CD4-positive, alpha-beta memory T cell (primary cell): ENCODE data around the gene MAP7. TPM values are rescaled to one million over a fixed set of nuclear protein-coding genes. Genes with fewer than 3 reads are reported as not detected.
A peak's percentile ranks its signal among the peaks of the same experiment; 100 is the strongest.

ENCODE experiments used
- CTCF ChIA-PET: fragments of 350-600 bp; sonication (Branson Sonifier 250); formaldehyde crosslinking; loops from one replicate; lab custom pipeline; 2021; ENCODE audit warnings: inconsistent platforms; ENCODE audit not compliant: partially characterized antibody; lab: Charles Lee
- POLR2A ChIA-PET: fragments of 350-600 bp; sonication (Branson Sonifier 250); formaldehyde crosslinking; loops from one replicate; lab custom pipeline; 2021; ENCODE audit not compliant: partially characterized antibody; lab: Charles Lee
- DNase-seq, 5 donors: peaks; one replicate each; pipeline versions ENCODE4 v3.0.0 to v3.0.0-alpha.2; 2020 to 2022; ENCODE audit warnings: mixed read lengths in 1 of 5
- H3K27ac ChIP-seq: one replicate; pipeline ENCODE4 v1.7.0; 2013; ENCODE audit warnings: low read depth, low read length
- H3K27me3 ChIP-seq: 2 replicates; pipeline ENCODE4 v1.7.0; 2013; ENCODE audit warnings: mild to moderate bottlenecking, low read length, moderate library complexity; ENCODE audit not compliant: insufficient read depth
- H3K36me3 ChIP-seq: 2 replicates; pipeline ENCODE4 v1.7.0; 2013; ENCODE audit warnings: mild to moderate bottlenecking, low read length, moderate library complexity; ENCODE audit not compliant: insufficient read depth
- H3K4me1 ChIP-seq: 2 replicates; pipeline ENCODE4 v1.7.0; 2013; ENCODE audit warnings: mild to moderate bottlenecking, low read length, moderate library complexity; ENCODE audit not compliant: insufficient read depth
- H3K4me3 ChIP-seq, 2 donors: one replicate each; pipeline ENCODE4 v1.7.0; 2013; ENCODE audit warnings: low read length in 2 of 2, mild to moderate bottlenecking in 1 of 2
- H3K9me3 ChIP-seq, 2 donors: one replicate each; pipeline ENCODE4 v1.7.0; 2013; ENCODE audit warnings: low read length in 2 of 2, control low read depth in 1 of 2; ENCODE audit not compliant: control insufficient read depth in 1 of 2
- H3K27ac Mint-ChIP-seq, 7 donors: one replicate each; pipeline ENCODE4 v1.8.0; 2020 to 2021; ENCODE audit warnings: mixed read lengths in 7 of 7, mild to moderate bottlenecking in 6 of 7, inconsistent platforms in 3 of 7, moderate library complexity in 3 of 7
- H3K27me3 Mint-ChIP-seq, 2 donors: one replicate each; pipeline ENCODE4 v1.8.0; 2020 to 2021; ENCODE audit warnings: mixed read lengths in 2 of 2
- H3K36me3 Mint-ChIP-seq, 2 donors: one replicate each; pipeline ENCODE4 v1.8.0; 2020 to 2021; ENCODE audit warnings: mixed read lengths in 2 of 2, inconsistent platforms in 1 of 2, mild to moderate bottlenecking in 1 of 2
- H3K4me1 Mint-ChIP-seq, 4 donors: one replicate each; pipeline ENCODE4 v1.8.0; 2020 to 2021; ENCODE audit warnings: mixed read lengths in 4 of 4, mild to moderate bottlenecking in 1 of 4
- H3K4me3 Mint-ChIP-seq, 8 donors: one replicate each; pipeline ENCODE4 v1.8.0; 2020 to 2021; ENCODE audit warnings: mixed read lengths in 8 of 8, mild to moderate bottlenecking in 7 of 8, moderate library complexity in 6 of 8, inconsistent platforms in 3 of 8
- H3K9me3 Mint-ChIP-seq, 8 donors: one replicate each; pipeline ENCODE4 v1.8.0; 2020 to 2021; ENCODE audit warnings: mixed read lengths in 8 of 8, mild to moderate bottlenecking in 5 of 8, inconsistent platforms in 3 of 8, moderate library complexity in 1 of 8
- intact Hi-C: fragments of 100-400 bp; cut with micrococcal nuclease; formaldehyde crosslinking; loops from one replicate; pipeline ENCODE4 v1.15.1; 2023
- polyA plus RNA-seq, 2 donors: library from polyadenylated mRNA; unstranded; fragments of 300-500 nt; fragmentation: Illumina TruSeq; gene quantifications; one replicate each; pipeline ENCODE4 v1.2.3, GENCODE V29; 2021
- total RNA-seq, 2 experiments: library from RNA; stranded (reverse); gene quantifications; one replicate each; pipeline ENCODE4 v1.2.3, GENCODE V29; 2021

MAP7 gene
- total and polyA plus RNA-seq, 4 experiments from 2014 or later: 0.55 to 1.5 (median 0.65) TPM

DNA sequence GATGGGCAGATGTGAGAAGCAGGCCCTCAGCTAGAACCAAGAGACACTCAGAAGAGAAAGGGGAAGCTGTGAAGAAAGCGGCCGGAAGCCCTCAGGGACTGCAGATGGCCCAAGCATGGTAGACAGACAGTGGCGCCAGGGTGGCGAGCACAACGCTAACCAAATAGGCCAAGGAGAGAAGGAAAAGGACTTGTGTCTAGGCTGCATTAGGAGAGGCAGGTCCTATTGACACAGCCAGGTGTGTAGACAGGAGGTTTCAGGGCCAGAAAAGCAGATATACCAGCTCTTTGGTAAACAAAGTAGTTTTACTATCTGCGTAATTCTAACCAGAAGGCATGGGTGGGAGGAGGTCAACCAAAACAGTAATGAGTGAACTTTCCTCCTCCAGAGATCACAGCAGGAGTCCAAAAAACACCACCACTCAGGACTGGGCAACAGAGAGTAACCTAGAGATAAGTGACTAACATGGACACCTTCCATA is 15.8 kb upstream of the MAP7 start:
- H3K4me3 ChIP-seq: no peak overlapping the region
- H3K27me3 ChIP-seq: no peaks in the 10 kb centered on the region
- Mint-ChIP-seq H3K27ac (peak overlapping the region in 3 of 7 donors; percentile 24 to 47 (median 43)), H3K4me3 (no peak overlapping the region), H3K4me1 (peaks cover 4 to 34% (median 26%) of the 10 kb centered on the region in 4 donors), H3K27me3 (no peaks in the 10 kb centered on the region), H3K36me3 (peaks cover 48 to 75% of the 10 kb centered on the region in 2 donors), H3K9me3 (peaks cover 0 to 2% (median 0%) of the 10 kb centered on the region in 8 donors)
- H3K27ac ChIP-seq: no peak overlapping the region
- intact Hi-C loops: no loop called here
- no peak for DNase-seq
- peaks cover 45% of the 10 kb centered on the region for H3K4me1 ChIP-seq
- H3K9me3 ChIP-seq: no peaks in the 10 kb centered on the region
- CTCF ChIA-PET: interaction anchor here (1.0 to 9.8 kb wide), 2 partner anchors 8 to 15 kb away, joined by 4 to 56 read pairs; partner anchors contain the start of gene MAP7
- POLR2A ChIA-PET: no interaction called here
- H3K36me3 ChIP-seq: peaks cover 23% of the 10 kb centered on the region

DNA sequence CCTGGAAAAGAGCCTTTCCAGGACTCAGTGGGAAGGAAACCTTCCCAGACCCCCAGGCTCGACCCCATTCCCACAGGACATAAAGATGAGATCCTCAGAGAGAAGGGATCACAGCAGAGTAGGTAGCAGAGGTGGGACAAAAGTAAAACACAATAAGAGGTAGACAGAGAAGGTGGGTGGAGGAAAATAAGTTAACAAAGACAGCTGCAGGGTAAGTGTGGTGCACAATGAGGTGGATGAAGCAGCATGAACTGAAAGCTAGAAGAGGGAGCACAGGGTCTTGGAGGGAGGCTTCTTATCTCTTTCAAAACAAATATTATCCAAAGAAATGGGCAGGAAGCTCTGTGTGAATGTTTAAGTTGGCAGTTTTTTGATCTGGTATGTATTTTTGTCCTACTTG is 14.0 kb upstream of the MAP7 start:
- H3K4me3 Mint-ChIP-seq: peak overlapping the region in 1 of 8 donors; percentile 7

DNA sequence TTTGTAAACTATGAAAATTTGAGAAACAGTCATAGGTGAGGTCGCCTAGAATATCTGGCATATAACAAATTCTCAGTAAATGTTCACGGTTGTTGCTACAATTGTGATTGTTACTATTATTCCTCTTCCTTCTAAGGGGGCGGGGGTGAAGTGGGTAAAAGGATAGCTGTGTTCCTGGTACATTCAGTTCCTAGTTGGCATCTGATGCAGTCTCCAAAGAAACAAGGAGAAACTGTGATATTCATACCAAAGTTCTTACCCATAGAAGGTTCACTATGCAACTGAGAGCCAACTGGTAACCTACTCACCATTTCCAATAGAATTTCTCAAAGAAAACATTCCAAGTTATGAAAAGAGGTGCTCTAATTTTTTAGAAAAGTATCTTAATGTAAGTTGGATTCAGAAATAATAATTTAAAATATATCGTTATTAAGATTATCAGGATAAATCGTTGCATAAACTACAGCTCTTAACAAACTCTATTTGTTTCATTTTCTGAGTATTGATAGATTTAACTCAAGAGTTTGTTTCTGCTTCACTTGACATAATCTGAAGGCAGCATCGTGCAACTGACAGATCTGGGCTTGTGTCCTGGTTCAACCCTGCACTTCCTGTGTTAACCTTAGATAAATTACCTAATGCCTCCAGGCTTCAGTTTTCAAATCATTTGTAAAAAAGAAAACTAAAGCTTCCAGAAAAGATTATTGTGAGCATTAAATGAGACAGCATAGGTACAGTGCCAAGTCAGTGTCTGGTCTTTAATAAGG is 13.3 kb upstream of the MAP7 start:
- peaks cover 40% of the 10 kb centered on the region for H3K4me1 ChIP-seq
- H3K4me3 ChIP-seq: no peak overlapping the region
- H3K27ac Mint-ChIP-seq: peak overlapping the region in 4 of 7 donors; percentile 18 to 69 (median 40)
- DNase-seq: no peak
- POLR2A ChIA-PET: interaction anchor here (0.7 to 0.8 kb wide), 2 partner anchors 37 to 38 kb away, joined by 3 to 4 read pairs; no protein-coding TSS in a partner anchor
- H3K36me3 Mint-ChIP-seq: peaks cover 44 to 62% of the 10 kb centered on the region in 2 donors
- intact Hi-C loops: no loop called here
- no peaks in the 10 kb centered on the region for H3K9me3 Mint-ChIP-seq
- H3K4me1 Mint-ChIP-seq: peaks cover 4 to 29% (median 22%) of the 10 kb centered on the region in 4 donors
- no peak overlapping the region for H3K27ac ChIP-seq
- H3K27me3 Mint-ChIP-seq: no peaks in the 10 kb centered on the region
- no peak overlapping the region for H3K4me3 Mint-ChIP-seq
- no peaks in the 10 kb centered on the region for H3K27me3 ChIP-seq
- peaks cover 24% of the 10 kb centered on the region for H3K36me3 ChIP-seq
- H3K9me3 ChIP-seq: no peaks in the 10 kb centered on the region
- CTCF ChIA-PET: interaction anchor here (1.3 to 9.8 kb wide), 2 partner anchors 13 to 337 kb away, joined by 3 to 56 read pairs; partner anchors contain the start of gene MAP7

More for the DNA sequence above, 14.0 kb upstream of the MAP7 start:
- Histone ChIP-seq H3K36me3 (peaks cover 24% of the 10 kb centered on the region), H3K27me3 (no peaks in the 10 kb centered on the region), H3K4me3 (no peak overlapping the region), H3K27ac (no peak overlapping the region), H3K9me3 (no peaks in the 10 kb centered on the region), H3K4me1 (peaks cover 43% of the 10 kb centered on the region)
- intact Hi-C loops: no loop called here
- Mint-ChIP-seq H3K27me3 (no peaks in the 10 kb centered on the region), H3K27ac (peak overlapping the region in 5 of 7 donors; percentile 14 to 69 (median 18)), H3K4me1 (peaks cover 4 to 31% (median 23%) of the 10 kb centered on the region in 4 donors), H3K9me3 (no peaks in the 10 kb centered on the region), H3K36me3 (peaks cover 43 to 66% of the 10 kb centered on the region in 2 donors)
- DNase-seq: no peak
- ChIA-PET CTCF (interaction anchor here (9.8 kb wide), 1 partner anchor 13 kb away, joined by 56 read pairs; the partner anchor contains the start of gene MAP7), POLR2A (interaction anchor here (0.7 to 0.8 kb wide), 2 partner anchors 36 to 38 kb away, joined by 3 to 4 read pairs; no protein-coding TSS in a partner anchor)

DNA sequence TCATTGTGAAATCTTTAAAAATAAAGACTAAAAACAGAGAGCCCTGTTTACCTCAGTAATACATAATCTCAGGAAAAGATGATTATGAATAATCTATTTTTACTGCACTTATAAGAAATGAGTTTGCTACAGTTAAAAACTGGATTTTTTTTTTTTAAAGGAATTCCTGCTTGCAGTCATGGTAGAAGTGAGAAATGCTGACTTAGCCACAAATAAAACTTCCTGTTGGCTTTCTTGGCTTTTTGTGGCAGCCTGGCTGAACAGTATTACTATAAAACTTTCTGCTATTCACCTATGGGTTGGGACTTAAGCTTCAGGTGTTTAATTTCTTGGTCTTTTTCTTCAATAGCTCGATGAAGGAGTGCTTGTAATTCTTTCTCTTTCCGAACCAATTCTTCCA is 12.0 kb upstream of the MAP7 start:
- Histone ChIP-seq H3K27me3 (no peaks in the 10 kb centered on the region), H3K9me3 (no peaks in the 10 kb centered on the region), H3K27ac (no peak overlapping the region), H3K4me1 (peaks cover 30% of the 10 kb centered on the region), H3K36me3 (peaks cover 20% of the 10 kb centered on the region), H3K4me3 (no peak overlapping the region)
- Mint-ChIP-seq H3K9me3 (no peaks in the 10 kb centered on the region), H3K4me3 (no peak overlapping the region), H3K27me3 (no peaks in the 10 kb centered on the region), H3K36me3 (peaks cover 49 to 69% of the 10 kb centered on the region in 2 donors), H3K4me1 (peaks cover 4 to 20% (median 16%) of the 10 kb centered on the region in 4 donors), H3K27ac (peak overlapping the region in 1 of 7 donors; percentile 30)
- no peak for DNase-seq
- ChIA-PET POLR2A (no interaction called here), CTCF (interaction anchor here (1.3 to 9.8 kb wide), 2 partner anchors 11 to 336 kb away, joined by 3 to 56 read pairs; partner anchors contain the start of gene MAP7)
- intact Hi-C loops: no loop called here

DNA sequence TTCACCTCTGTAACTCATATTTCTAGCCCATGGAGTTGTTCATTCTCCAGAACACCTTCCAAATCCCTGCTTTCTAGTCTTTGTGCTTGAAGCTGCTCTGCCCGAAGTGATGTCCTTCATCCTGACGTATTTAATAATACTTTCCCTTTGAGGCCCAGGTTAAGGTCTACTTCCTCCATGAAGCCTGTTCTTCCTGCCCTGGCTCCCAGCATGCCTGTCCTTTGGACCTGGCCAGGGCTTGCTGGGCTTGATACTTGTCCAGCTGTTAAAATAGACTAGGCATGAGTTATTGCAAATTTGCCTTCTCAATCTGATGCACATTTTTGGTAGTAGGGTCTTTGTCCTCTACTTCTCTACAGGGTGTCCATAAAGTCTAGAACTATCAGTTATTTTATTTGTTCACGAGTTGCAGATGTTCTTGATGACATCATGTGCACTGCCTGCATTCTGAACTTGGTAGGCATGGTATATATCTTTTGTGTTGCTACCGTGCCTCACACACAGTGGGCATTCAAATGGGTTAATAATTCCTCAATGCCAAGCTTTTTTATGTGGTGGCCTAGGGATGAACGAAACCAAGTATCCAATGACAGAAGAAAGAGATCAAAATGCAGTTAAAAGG is 3.1 kb upstream of the MAP7 start:
- Mint-ChIP-seq H3K9me3 (no peaks in the 10 kb centered on the region), H3K36me3 (peaks cover 18 to 22% of the 10 kb centered on the region in 2 donors), H3K27me3 (peaks cover 6 to 11% of the 10 kb centered on the region in 2 donors), H3K4me3 (peak overlapping the region in 1 of 8 donors; percentile 22), H3K27ac (peak overlapping the region in 3 of 7 donors; percentile 6 to 82 (median 65)), H3K4me1 (peaks cover 1 to 14% (median 9%) of the 10 kb centered on the region in 4 donors)
- Histone ChIP-seq H3K27me3 (peaks cover 10% of the 10 kb centered on the region), H3K9me3 (no peaks in the 10 kb centered on the region), H3K4me1 (peaks cover 13% of the 10 kb centered on the region), H3K36me3 (no peaks in the 10 kb centered on the region), H3K27ac (no peak overlapping the region), H3K4me3 (no peak overlapping the region)
- intact Hi-C loops: loop anchor here (10.0 kb wide), 1 partner anchor 1058 kb away; the partner anchor contains the start of gene AHI1
- no peak for DNase-seq
- POLR2A ChIA-PET: no interaction called here
- CTCF ChIA-PET: interaction anchor here (5.6 kb wide), 1 partner anchor 10 kb away, joined by 56 read pairs; no protein-coding TSS in a partner anchor

DNA sequence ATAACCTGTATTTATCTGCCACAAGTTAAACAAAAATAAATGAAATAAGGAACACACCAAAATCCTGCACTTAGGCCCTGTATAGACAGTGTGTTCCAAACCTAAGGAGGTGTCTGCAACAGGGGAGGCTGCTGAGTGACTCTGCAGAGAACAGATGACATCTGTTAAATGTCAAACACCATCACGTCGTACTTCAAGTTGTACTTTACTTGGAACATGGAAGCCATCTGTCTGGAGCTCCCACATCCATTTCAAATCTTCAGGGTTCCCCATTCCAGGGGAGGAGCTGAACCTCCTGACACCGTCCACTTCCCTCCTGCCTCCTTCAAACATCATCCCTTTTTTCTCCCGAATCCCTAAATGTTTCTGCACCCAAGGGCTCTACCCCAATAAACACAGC is 1.8 kb upstream of the MAP7 start:
- POLR2A ChIA-PET: interaction anchor here (1.3 kb wide), 1 partner anchor 240 kb away, joined by 3 read pairs; the partner anchor contains the start of gene MAP3K5
- no peaks in the 10 kb centered on the region for H3K9me3 Mint-ChIP-seq

More for the DNA sequence above, 1.8 kb upstream of the MAP7 start:
- peak overlapping the region in 4 of 8 donors; percentile 11 to 25 (median 21) for H3K4me3 Mint-ChIP-seq
- Histone ChIP-seq H3K9me3 (no peaks in the 10 kb centered on the region), H3K4me1 (peaks cover 13% of the 10 kb centered on the region), H3K4me3 (no peak overlapping the region), H3K27ac (no peak overlapping the region), H3K27me3 (peaks cover 11% of the 10 kb centered on the region), H3K36me3 (no peaks in the 10 kb centered on the region)
- peaks cover 1 to 14% (median 9%) of the 10 kb centered on the region in 4 donors for H3K4me1 Mint-ChIP-seq
- DNase-seq: no peak
- intact Hi-C loops: loop anchor here (10.0 kb wide), 1 partner anchor 1057 kb away; the partner anchor contains the start of gene AHI1
- H3K27me3 Mint-ChIP-seq: peaks cover 8 to 14% of the 10 kb centered on the region in 2 donors
- CTCF ChIA-PET: interaction anchor here (1.0 to 5.6 kb wide), 3 partner anchors 11 to 291 kb away, joined by 4 to 56 read pairs (median 4); no protein-coding TSS in a partner anchor
- peaks cover 8 to 12% of the 10 kb centered on the region in 2 donors for H3K36me3 Mint-ChIP-seq
- H3K27ac Mint-ChIP-seq: peak overlapping the region in 2 of 7 donors; percentile 64 to 68
